GM19438 (cell line): ENCODE results near the gene MAD2L2.

Experiments used
- ATAC-seq: cut with Tn5 transposase; IDR thresholded peaks from one replicate; pipeline ENCODE4 v1.9.1; 2021; ENCODE audit warnings: low read depth; ENCODE audit not compliant: unreplicated experiment

Gene MAD2L2

DNA sequence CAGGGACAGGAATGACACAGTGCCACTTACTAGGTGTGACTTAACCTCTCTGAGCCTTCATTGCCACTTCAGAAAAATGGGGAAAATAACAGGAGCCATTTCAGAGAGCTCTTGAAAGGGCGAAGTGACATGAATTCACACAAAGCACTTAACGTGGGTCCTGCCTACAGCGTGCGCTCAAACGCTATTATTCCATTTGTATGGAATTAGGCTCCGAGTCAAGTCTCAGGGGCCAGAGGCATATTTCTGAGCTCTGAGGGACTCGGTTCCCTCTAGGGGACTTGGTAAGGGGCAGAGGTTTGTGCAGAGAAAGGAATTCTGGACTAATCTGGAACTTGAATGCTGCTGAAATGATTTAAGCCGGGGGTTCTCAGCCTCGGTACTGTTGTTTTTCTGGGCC is 24.6 kb upstream of the MAD2L2 start:
- no peak for ATAC-seq

DNA sequence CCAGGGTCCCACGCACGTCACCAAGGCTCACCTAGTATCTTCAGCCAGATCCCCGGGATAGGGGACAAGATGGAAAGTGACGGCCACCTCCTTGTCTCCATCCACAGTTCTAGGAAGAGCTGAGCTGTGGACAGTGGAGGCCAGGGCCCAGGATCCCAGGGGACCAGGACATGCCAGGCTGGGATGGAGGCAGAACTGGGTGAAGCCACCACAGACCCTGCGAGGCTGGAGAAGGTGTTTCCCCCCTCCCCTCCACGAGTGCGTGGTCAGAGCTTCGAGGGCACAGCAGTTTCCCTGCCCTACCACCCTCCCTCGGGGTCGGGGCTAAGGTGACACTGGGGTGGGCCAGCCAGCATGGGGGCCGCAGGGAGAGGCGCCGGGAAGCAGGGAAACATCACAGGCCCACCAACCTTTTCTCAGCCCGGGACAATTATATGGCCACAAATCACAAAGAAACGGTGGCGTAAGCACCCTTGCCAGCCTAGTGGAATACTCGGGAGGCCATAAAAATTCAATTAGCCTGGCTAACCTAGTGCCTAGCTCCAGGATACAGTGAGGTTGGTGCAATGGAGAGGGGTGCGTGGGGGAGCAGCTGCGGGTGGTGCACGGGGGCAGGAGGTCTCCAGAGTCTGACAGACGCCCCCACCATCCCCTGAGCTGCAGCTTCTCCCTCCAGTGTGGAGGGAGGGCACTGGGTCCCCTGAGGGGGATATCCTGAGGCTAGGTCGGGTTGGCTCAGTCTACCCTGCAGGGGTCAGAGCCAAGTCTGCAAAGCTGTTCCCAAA is 23.9 kb upstream of the MAD2L2 start:
- ATAC-seq = no peak

DNA sequence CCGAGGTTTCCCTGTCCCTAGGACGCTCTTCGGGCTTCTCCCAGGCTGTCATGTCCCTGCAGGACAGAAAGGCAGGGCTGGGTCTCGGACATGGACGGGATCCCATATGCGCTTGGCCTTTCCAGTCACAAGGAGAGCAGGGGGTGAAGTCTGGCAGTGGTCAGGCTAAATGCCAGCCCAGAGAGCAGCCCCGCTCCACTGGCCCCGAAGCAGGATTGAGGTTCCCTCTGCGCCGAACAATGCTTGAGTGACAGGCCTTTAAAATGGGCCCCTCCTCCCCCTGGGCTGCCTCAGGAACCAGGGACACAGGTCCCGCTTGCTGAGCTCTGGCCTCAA is 23.2 kb upstream of the MAD2L2 start:
- ATAC-seq = no peak

DNA sequence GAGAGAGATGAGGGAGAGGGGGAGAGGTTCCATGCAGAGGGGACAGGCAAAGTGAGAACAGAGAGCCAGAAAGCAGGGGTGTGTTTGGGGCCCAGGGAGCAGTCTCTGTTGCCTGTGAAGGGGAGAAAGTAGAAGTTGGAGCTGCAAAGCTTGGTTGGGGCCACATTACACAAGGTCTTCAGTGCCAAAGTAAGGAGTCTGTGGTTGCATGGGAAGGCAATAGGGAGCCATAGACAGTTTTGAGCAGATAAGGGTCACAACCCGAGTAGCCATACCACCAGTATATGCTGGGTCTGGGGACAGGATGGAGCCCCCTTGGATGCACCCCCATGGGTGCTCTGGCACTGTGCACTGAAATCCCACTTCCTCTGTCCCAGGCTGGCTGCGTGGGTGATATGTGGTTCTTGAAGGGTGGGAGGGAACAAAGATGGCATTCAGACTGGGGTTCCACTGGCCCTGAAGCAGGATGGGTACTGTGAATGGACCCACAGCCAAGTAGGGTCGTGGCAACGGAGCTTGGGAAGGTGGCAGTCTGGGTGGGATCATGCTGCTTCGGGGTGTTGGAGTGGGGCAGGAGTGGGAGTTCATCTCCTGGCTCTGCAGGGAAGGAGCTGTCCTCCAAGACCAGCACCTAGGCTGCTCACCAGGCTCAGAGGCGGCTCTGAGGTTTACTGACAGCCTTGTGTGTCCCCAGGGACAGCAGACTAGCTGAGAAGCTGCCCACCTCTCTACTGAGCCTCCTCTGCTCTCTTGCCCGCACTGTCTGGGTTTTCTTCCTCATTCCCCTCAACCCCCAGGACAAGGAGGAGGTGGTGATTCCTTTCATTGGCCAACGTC is 22.6 kb upstream of the MAD2L2 start:
- ATAC-seq = no peak

DNA sequence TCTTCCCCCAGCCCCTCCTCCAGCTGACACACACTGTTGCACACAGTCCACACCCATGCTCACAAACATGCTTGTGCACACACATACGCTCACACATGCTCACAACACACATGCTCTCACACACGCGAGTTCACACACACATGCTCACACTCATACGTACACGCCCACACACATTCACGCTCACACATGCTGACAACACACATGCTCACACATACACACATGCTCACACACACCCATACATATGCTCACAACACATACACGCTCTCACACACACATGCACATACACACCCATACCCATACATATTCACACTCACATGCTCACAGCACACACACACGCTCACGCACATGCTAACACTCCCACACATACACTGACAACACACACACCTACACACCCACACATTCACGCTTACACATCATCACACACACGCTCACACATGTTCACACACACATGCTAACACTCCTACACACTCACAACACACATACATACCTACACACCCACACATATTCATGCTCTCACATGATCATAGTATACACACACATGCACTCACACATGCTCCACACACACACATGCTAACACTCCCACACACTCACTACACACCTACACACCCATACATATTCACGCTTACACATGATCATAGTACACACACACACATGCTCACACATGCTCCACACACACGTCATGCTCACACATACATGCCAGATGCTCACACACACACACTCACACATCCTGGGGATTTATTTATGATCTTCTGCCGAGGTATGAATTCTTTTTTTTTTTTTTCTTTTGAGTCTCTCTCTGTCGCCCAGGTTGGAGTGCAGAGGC is 21.2 kb upstream of the MAD2L2 start:
- ATAC-seq = no peak

DNA sequence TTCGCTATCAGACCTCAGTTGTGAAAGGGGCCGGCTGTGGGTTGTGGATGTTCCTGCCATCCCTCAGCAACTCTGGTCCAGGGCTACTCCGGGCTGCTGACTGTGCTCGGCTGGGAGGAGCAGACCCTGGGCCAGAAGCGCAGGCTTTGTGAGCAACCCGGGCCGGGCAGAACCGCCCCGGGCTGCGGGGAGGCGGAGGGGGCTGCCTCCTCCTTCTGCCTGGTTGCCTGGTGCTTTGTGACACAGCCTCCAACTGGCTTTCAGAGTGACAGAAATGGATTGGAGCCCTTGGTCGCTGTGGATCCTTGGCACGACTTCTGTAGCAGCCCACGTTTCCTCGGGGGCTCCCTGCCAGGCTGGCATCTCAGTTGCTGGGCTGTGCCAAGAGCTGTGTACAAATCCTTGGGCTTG is 20.6 kb upstream of the MAD2L2 start:
- no peak for ATAC-seq

DNA sequence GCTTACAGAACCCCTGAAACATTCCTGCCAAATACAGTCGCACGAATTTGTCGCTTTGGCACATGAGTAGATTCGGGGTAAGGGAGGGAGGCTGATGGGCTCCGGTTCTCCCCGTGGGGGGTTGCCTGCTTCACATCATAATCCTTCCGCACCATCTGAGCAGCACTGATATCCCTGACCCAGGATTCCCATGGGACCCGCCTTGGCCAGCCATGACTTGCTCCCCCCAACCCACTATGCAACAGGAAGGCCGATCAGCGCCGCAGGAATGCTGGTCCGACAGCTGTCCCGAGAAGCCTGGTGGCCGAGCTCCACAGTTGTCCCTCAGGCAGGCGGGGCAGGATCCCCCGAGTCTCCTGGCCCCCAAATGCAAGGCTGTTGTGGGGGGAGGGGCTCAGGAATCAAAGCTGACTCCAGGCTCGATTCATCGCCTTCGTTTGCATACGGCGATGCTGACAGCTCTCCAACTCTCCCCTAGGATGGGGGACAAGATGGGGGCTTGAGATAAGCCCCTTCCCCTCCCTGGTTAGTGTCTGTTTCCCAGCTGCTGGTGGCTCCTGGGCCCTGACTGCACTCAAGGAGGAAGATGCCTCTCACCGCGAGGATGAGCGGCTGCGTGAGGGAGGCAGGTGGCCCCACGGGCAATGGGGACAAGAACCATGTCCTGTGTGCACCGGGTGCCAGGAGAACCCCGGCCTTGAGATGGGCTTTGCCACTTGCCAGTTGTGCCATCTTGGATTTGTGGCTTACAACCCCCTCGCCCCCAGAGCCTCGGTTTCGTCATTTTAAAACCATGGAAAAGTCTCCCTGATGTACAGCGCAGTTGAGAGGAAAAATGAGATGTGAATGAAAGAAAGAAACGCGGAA is 19.9 kb upstream of the MAD2L2 start:
- no peak for ATAC-seq

DNA sequence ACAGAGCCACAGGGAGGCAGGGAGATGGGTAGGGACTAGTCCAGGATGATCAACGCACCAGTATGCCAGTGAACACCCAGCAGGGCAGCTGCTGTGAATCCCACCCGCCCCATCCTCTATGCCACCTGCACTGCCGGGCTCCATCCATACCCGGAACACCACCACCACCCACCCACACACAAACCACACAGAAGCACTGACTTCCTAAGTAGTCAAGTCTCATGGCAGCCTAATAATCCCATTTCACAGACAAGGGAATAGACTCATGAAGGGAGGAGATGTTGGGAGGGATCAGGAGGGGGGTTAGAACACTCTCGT is 16.9 kb upstream of the MAD2L2 start:
- ATAC-seq = no peak

DNA sequence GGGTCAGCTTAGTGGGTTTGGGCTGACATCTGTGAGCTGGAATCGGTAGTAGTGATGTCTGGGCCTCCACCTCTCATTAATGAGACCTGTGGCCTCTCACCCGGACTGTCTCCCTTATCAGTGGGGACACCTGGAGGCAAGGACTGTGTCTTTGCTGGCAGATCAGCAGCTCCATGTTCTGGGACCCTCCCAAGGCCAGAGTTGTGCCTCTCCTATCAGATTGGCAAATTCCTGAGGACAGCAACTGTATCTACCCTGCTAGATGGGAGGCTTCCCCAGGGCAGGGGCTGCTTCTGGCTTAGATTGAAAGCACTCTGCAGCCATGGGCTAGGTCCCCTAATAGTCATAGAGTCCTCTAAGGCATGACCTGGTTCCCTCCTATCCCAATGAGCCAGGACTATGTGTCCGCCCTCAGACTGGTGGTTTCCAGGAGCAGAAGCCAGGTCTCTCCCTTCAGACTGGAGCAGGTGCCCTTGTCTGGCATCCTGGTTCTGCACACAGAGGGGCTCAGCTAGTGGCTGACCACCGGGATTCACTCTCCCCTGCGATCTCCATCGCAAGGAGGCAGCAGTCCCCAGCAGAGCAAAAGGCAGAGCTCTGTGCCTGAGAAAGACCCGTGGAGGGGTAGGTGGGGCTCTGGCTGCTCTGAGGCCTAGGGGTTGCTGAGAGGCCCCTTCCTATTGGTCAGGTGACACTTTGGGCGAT is 16.4 kb upstream of the MAD2L2 start:
- no peak for ATAC-seq

DNA sequence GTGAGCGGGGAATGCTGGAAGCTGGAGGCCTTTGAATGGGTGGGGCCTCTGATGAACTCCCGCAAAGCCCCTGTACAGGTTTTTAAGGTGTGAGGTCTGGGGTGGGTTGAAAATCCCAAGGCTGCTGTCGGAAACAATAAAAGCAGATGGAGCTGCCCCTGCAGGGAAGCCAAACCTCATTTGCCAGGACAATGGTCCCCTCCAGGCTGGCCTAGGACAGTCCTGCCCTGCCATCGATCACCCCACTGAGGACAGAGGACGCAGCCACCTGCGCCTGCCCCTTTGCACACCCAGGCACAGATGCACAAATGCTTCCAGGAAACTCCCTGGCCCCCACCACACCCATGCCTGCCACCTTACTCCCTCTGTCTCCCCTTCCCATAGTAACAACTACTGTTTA is 14.9 kb upstream of the MAD2L2 start:
- no peak for ATAC-seq

DNA sequence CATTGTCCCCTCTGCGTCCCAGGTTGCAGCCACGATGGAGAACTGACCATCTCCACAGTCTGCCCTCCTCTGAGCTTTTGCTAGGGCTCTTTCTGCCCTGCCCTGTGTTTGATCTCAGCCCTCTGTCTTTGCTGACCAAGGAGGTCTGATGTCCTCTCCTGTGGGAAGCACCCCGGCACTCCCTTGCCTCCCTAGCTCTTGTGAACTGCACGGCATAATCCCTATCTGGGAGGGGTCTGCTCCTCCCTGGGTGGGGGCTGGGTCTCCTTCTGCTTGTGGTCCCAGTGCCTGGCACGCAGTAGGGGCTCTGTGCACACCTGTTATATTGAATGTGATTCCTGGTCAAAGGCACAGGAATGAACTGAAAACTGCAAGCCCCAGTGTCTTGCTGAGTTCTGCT is 13.0 kb upstream of the MAD2L2 start:
- no peak for ATAC-seq

DNA sequence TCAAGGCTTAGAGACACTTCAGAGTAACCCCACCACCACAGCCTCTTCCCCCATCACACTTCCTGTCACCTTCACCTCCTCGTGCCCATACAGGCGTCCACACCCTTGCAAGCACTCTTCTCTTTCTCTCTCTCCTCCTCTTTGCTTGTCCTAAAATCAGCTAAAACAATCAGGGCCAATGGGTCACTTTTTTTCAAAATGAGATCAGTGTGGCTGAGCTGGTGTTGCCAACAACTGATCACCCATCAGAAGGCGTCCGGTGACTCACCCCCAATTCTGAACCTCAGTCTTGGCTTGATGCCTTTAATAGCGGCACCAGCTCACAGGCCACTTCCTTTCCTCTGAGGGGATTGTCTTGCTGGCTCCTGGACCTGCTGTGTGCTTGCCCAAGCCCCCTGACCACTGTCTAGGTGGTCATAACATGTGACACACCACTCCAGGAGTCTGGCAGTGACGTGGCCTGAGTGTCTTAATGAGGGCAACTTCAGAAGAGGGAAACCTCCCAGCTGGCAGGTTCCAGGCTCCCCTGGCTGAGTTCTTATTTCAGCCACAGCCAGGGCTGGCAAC is 12.2 kb upstream of the MAD2L2 start:
- no peak for ATAC-seq

DNA sequence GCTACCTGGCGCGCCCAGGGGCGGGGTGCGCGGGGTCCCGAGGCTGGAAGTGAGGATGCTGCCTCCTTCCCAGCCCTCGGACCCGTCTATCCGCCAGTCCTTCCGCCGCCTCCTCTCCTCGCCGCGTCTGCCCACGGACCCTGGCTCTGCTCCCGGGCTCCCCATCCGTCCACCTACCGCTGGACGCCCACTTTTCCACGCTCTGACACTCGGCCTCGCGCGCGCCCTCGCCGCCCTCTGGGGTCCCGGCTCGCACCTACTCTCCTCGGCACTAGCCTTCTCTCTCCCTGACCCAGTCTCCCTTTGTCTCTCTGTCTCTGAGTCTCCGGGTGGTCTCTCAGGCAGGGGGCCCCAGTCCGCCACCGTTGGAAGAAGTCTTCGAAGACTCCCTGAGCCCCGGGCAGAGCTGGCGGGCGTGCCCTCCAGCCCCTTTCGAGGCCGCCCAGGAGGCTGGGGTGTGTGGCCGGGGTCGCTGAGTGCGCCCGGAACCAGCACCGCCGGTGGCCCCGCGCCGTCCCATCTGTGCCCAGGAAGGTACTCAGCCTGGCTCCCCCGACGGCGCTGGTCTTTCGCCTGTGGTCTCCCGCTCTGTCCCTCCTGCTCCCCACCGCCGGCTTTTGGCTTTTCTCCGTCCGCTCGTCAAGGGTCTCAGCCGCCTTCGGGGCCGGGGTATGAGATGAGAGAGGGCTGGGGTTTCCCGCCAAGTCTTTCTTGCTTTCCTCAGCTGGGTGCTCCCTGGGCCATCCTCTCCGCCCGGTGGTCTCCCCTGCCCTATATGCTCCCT is 11.2 kb upstream of the MAD2L2 start:
- ATAC-seq = no peak

DNA sequence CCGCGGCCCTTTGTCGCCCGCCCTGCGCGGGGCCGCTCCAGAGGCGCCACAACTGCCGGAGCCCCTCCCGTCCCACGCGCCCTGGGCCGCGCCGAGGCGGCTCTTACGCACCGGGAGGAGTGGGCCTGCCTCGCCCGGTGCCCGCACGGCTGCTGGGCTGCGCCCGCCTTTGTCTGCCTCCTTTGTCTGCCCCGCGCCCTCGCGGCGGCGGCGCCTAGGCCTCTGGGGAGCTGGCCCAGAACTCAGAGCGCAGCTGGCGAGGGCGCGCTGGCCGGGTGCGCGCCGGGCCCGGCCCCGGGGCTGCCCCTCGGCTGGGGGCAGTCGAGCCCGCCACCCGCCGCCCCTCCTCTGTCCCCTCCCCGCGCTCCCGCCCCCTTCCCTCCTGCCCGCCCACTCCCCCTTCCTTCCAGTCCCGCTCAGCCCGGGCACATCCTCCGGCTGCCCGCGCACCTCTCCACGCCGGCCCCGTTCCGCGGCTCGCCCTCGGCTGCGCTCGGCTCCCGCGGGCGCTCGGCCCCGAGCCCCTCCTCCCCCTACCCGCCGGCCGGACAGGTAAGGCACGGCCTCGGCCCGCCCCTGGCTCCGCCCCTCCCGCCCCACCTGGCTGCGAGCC is 10.5 kb upstream of the MAD2L2 start, which contains the start of gene DRAXIN:
Gene DRAXIN, plus strand, starts transcription at position 409 of the 613 bp plus-strand sequence. CDS start 14,549 bp downstream, outside the sequence.
- no peak for ATAC-seq

DNA sequence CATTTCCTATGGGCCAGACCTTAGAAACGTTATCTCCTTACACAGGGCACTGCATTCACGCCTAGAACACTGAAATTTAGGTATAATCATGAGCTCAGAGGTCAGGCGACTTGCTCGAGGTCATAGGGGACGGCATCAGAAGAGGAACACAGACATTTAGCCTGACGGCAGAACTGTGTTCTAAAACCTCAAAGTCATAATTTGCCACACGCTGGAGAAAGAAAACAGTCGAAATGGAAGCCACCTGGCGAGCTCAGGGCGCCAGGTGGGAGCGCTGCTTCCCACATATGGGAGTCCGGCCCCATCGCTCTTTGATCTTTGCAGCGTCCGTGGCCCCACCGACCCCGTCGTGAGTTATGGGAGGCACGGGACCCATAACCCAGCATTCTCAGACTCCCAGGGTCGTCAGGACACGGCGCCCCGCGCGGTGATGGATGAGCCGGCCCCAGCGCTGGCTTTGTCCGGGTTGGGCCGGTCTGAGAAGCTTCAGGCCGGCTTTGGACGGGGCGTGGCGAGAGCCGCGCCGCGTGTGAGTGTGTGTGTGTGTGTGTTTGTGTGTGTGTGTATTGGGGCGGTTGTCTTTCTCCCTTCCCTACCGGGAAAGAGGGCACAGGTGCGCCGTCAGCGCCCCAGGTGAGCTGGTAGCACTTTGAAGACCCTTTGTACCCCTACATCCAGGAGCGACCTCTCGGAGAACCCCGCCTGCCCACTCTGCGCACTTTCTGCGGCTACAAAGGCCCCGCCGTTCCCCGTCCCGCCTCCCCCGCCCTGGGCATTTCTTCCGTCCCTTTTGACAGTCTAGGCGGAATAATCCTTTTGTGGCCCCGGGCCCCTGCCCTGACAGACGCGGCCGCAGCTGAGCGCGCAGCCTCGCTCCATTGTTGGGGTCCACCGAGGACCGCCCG is 9.7 kb upstream of the MAD2L2 start:
- ATAC-seq = no peak

DNA sequence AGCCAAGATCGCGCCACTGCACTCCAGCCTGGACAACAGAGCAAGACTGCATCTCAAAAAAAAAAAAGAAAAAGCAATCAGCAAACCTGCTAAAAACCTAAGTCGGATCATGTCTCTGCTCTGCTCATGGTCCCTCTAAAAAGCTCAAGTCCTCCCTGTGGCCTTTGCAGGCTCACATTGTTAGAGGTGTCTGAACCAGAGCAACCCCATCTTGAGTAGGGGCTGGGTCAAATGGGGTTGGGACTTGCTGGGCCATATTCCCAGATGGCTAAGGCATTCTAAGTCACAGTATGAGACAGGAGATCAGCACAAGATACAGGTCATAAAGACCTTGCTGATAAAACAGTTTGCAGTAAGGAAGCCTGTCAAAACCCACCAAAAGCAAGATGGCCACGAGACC is 7.6 kb upstream of the MAD2L2 start:
- ATAC-seq = no peak

DNA sequence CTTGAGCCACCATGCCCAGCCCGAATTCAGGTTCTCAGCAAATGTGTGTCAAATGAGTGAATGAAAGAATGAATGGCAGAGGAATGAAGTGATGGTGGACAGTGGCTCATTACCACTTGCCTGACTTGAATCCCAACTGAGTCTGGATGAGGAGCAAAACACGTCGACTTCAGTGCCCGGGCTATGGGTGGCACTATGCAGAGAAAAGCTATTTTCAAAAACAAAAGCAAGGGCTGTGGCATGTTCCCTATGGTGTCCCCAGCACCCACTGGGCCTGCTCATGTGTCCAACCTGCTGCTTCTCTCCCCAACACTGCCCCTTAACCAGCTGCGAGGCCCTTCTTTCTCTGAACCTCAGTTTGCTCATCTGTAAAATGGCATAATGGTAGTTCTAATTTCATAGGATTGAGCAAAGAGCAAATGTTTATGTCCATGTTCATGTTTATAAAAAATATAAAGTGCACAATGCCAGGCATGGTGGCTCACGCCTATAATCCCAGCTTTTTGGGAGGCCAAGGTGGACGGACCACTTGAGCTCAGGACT is 4.3 kb upstream of the MAD2L2 start:
- no peak for ATAC-seq
